ENCODE data around the gene VAV1. TPM values are rescaled to one million over a fixed set of nuclear protein-coding genes. Genes with fewer than 3 reads are reported as not detected.

VAV1 gene
- total and polyA plus RNA-seq, 2 of the 13 experiments (the other 11 are each of a cell fraction or from before 2014, with no cell fraction given) = not detected

- TF ChIP-seq GRHL1 (CRISPR knock-in tag; conservative IDR thresholded peaks at IDR 0.05) = no peak
- no peak for TF ChIP-seq AHR (CRISPR knock-in tag; IDR thresholded peaks at IDR 0.05)
- TF ChIP-seq ZBTB33 (CRISPR knock-in tag; IDR thresholded peaks at IDR 0.05) = no peak
- no peak for TF ChIP-seq ZNF234 (CRISPR knock-in tag; conservative IDR thresholded peaks at IDR 0.05)
- TF ChIP-seq MBD4 (IDR thresholded peaks at IDR 0.05; ENCODE audit: borderline replicate concordance, low read length) = no peak
- no peak for TF ChIP-seq ZNF792 (CRISPR knock-in tag; IDR thresholded peaks at IDR 0.05)
- TF ChIP-seq ZNF512 (CRISPR knock-in tag; IDR thresholded peaks at IDR 0.05) = no peak
- no peak for TF ChIP-seq ATM (IDR thresholded peaks at IDR 0.05; ENCODE audit: borderline replicate concordance)
- no peak for TF ChIP-seq TGIF2 (CRISPR knock-in tag; IDR thresholded peaks at IDR 0.05)
- TF ChIP-seq ZNF580 (CRISPR knock-in tag; IDR thresholded peaks at IDR 0.05; ENCODE audit: borderline replicate concordance, low read depth) = no peak
These were observed 118.4 kb downstream of the VAV1 start (continued) for GRCh38 chr19:6890938-6891337.
